HEK293 (cell line): ENCODE results near the gene TRPV6.

Experiments used
- CTCF ChIP-seq: fragments of 450-650 bp; formaldehyde crosslinking; IDR thresholded peaks from 2 replicates; pipeline ENCODE4 v1.5.1; 2016; ENCODE audit warnings: missing biosample characterization, missing genetic modification characterization
- KLF9 ChIP-seq: fragments of 450-650 bp; formaldehyde crosslinking; IDR thresholded peaks from 2 replicates; pipeline ENCODE4 v1.5.1; 2016; ENCODE audit warnings: missing biosample characterization, missing genetic modification characterization, low read depth
- ZBTB7A ChIP-seq: fragments of 450-650 bp; formaldehyde crosslinking; IDR thresholded peaks from 2 replicates; pipeline ENCODE4 v1.5.1; 2016; ENCODE audit warnings: low read depth, missing biosample characterization, missing genetic modification characterization
- ZNF155 ChIP-seq: fragments of 450-650 bp; formaldehyde crosslinking; IDR thresholded peaks from 2 replicates; pipeline ENCODE4 v1.5.1; 2016; ENCODE audit warnings: missing biosample characterization, missing genetic modification characterization
- ZNF776 ChIP-seq: fragments of 450-650 bp; formaldehyde crosslinking; IDR thresholded peaks from 2 replicates; pipeline ENCODE4 v1.5.0; 2017; ENCODE audit warnings: missing biosample characterization, missing genetic modification characterization, borderline replicate concordance
- ZNF792 ChIP-seq: fragments of 450-650 bp; formaldehyde crosslinking; IDR thresholded peaks from 2 replicates; pipeline ENCODE4 v1.5.1; 2016; ENCODE audit warnings: missing biosample characterization, missing genetic modification characterization
- TF ChIP-seq, protein P1 (sequence below): fragments of 450-650 bp; formaldehyde crosslinking; IDR thresholded peaks from 2 replicates; pipeline ENCODE4 v1.5.1; 2016; ENCODE audit warnings: missing biosample characterization, missing genetic modification characterization

DNA sequence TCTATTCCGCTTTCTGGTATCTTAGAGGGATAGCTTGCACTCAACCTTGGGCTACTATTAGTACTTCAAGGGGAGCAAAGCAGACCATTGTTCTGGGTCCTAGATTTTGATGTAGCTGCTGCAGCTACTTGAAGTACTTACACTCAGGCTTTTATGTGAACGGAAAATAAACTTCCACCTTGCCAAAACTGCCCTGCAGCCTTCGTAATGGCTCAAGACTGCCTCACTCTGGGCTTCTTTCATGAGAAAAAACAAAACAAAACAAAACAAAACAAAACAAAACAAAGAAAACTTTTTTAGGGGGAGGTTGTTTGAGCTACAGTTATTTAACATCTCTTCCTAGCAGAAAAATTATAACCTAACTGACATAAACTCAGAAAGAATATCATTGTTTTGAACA lies 50.1 kb downstream of the TRPV6 start:
- TF ChIP-seq CTCF (tag by site-specific recombination) = no peak
- TF ChIP-seq KLF9 (tag by site-specific recombination) = no peak
- TF ChIP-seq ZNF776 = no peak
- TF ChIP-seq, protein P1, sequence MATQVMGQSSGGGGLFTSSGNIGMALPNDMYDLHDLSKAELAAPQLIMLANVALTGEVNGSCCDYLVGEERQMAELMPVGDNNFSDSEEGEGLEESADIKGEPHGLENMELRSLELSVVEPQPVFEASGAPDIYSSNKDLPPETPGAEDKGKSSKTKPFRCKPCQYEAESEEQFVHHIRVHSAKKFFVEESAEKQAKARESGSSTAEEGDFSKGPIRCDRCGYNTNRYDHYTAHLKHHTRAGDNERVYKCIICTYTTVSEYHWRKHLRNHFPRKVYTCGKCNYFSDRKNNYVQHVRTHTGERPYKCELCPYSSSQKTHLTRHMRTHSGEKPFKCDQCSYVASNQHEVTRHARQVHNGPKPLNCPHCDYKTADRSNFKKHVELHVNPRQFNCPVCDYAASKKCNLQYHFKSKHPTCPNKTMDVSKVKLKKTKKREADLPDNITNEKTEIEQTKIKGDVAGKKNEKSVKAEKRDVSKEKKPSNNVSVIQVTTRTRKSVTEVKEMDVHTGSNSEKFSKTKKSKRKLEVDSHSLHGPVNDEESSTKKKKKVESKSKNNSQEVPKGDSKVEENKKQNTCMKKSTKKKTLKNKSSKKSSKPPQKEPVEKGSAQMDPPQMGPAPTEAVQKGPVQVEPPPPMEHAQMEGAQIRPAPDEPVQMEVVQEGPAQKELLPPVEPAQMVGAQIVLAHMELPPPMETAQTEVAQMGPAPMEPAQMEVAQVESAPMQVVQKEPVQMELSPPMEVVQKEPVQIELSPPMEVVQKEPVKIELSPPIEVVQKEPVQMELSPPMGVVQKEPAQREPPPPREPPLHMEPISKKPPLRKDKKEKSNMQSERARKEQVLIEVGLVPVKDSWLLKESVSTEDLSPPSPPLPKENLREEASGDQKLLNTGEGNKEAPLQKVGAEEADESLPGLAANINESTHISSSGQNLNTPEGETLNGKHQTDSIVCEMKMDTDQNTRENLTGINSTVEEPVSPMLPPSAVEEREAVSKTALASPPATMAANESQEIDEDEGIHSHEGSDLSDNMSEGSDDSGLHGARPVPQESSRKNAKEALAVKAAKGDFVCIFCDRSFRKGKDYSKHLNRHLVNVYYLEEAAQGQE (tag by site-specific recombination) = no peak
- TF ChIP-seq ZBTB7A (tag by site-specific recombination) = no peak
- no peak for TF ChIP-seq ZNF792 (tag by site-specific recombination)
- TF ChIP-seq ZNF155 (tag by site-specific recombination) = no peak
